ENCODE measurements around the gene DMKN.

- TF ChIP-seq, protein P1, sequence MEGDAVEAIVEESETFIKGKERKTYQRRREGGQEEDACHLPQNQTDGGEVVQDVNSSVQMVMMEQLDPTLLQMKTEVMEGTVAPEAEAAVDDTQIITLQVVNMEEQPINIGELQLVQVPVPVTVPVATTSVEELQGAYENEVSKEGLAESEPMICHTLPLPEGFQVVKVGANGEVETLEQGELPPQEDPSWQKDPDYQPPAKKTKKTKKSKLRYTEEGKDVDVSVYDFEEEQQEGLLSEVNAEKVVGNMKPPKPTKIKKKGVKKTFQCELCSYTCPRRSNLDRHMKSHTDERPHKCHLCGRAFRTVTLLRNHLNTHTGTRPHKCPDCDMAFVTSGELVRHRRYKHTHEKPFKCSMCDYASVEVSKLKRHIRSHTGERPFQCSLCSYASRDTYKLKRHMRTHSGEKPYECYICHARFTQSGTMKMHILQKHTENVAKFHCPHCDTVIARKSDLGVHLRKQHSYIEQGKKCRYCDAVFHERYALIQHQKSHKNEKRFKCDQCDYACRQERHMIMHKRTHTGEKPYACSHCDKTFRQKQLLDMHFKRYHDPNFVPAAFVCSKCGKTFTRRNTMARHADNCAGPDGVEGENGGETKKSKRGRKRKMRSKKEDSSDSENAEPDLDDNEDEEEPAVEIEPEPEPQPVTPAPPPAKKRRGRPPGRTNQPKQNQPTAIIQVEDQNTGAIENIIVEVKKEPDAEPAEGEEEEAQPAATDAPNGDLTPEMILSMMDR (IDR thresholded peaks at IDR 0.05) = no peak
- no peak for TF ChIP-seq POLR2AphosphoS5 (IDR thresholded peaks at IDR 0.05)
- TF ChIP-seq POLR2A (IDR thresholded peaks at IDR 0.05) = no peak
- TF ChIP-seq EP300 (IDR thresholded peaks at IDR 0.05; ENCODE audit: low read depth) = no peak
These were observed 57.7 kb downstream of the DMKN start for GRCh38 chr19:35455616-35456201.

Measured in transverse colon (tissue), 4 donors.